ENCODE data around the gene SRSF3.
"Not testable (repeated sequence)": the region's sequence is repeated elsewhere in the genome, so short reads cannot be mapped to it uniquely, and the experiment has no call there.

The SRSF3 gene

GRCh38 chr6:36576578-36576977 is 17.6 kb upstream of the SRSF3 start:
- no peak for DNase-seq

- DNase-seq, result no peak
Measured at GRCh38 chr6:36577301-36577700, 16.9 kb upstream of the SRSF3 start.

GRCh38 chr6:36578030-36578429 is 16.1 kb upstream of the SRSF3 start:
- no peak for DNase-seq

- no peak for DNase-seq
Measured at GRCh38 chr6:36578431-36578830, 15.7 kb upstream of the SRSF3 start.

GRCh38 chr6:36580184-36580526 is 14.0 kb upstream of the SRSF3 start:
- DNase-seq, result no peak

- no peak for DNase-seq
Measured at GRCh38 chr6:36581716-36582115, 12.4 kb upstream of the SRSF3 start.

- no peak for DNase-seq
Measured at GRCh38 chr6:36586606-36587005, 7.6 kb upstream of the SRSF3 start.

GRCh38 chr6:36589025-36589400 is 5.1 kb upstream of the SRSF3 start:
- DNase-seq, result not testable (repeated sequence)

- DNase-seq, result no peak
Measured at GRCh38 chr6:36590237-36590636, 3.9 kb upstream of the SRSF3 start.

GRCh38 chr6:36592221-36592655 is 1.9 kb upstream of the SRSF3 start:
- DNase-seq, result no peak

GRCh38 chr6:36593569-36594028 is 563 bp upstream of the SRSF3 start:
- peak; percentile 51 for DNase-seq

- peak; percentile 32 for DNase-seq
Measured at GRCh38 chr6:36594816-36595643, 868 bp downstream of the SRSF3 start.

GRCh38 chr6:36596356-36596755 is 2.2 kb downstream of the SRSF3 start:
- no peak for DNase-seq

GRCh38 chr6:36597775-36598174 is 3.6 kb downstream of the SRSF3 start:
- no peak for DNase-seq

GRCh38 chr6:36598326-36598725 is 4.2 kb downstream of the SRSF3 start:
- no peak for DNase-seq

- no peak for DNase-seq
Measured at GRCh38 chr6:36598739-36599318, 4.7 kb downstream of the SRSF3 start.

- DNase-seq, result peak; percentile 73
Measured at GRCh38 chr6:36599791-36600209, 5.6 kb downstream of the SRSF3 start.

- DNase-seq, result no peak
Measured at GRCh38 chr6:36600564-36601146, 6.5 kb downstream of the SRSF3 start.

GRCh38 chr6:36601818-36602217 is 7.7 kb downstream of the SRSF3 start:
- DNase-seq, result not testable (repeated sequence)

- no peak for DNase-seq
Measured at GRCh38 chr6:36603222-36604089, 9.3 kb downstream of the SRSF3 start.

GRCh38 chr6:36604090-36605060 is 10.2 kb downstream of the SRSF3 start:
- no peak for DNase-seq

GRCh38 chr6:36605143-36605542 is 11.0 kb downstream of the SRSF3 start:
- no peak for DNase-seq
